K562 (cell line): ENCODE results near the gene ITPKB. TPM values are rescaled to one million over a fixed set of nuclear protein-coding genes. Genes with fewer than 3 reads are reported as not detected.
"Not testable (repeated sequence)": the region's sequence is repeated elsewhere in the genome, so short reads cannot be mapped to it uniquely, and the experiment has no call there.

Source experiments
- ATAC-seq: fragments of 200-7000 bp; cut with Tn5 transposase; 3 replicates; pipeline ENCODE4 v1.9.1; 2020; ENCODE audit warnings: moderate library complexity
- BruUV-seq: library from RNA; stranded (reverse); fragments of 400-500 nt; replicated peaks from 2 replicates; lab custom pipeline; 2021; lab: Mats Ljungman, UMichigan
- CTCF ChIA-PET: fragments of 300-600 bp; formaldehyde crosslinking; extraction: SDS; loops from one replicate; lab custom pipeline; 2021; ENCODE audit warnings: low intra/inter-chr PET ratio; lab: Yijun Ruan, JAX
- POLR2A ChIA-PET: fragments of 300-600, 350-650 bp; sonication (Branson Sonifier 250); formaldehyde crosslinking; extraction: SDS; loops from one replicate; lab custom pipeline; 2021; ENCODE audit warnings: antibody characterized with exemption, inconsistent platforms; lab: Yijun Ruan, JAX
- DNase-seq, 4 experiments: peaks; one replicate each; pipeline versions ENCODE4 v3.0.0 to v3.0.0-alpha.2; 2011 to 2018; ENCODE audit warnings: low spot score in 3 of 4, mixed read lengths in 3 of 4; ENCODE audit errors: extremely low read depth in 1 of 4
- FAIRE-seq: peaks from 2 replicates; lab custom pipeline; 2011; peaks lifted over from hg19 to GRCh38; lab: Jason Lieb, UNC
- H2AFZ ChIP-seq: 2 replicates; pipeline ENCODE4 v1.6.0; 2011; ENCODE audit warnings: low read depth, low read length, control low read depth, inconsistent platforms
- H3K27ac ChIP-seq: fragments of 200-600 bp; 3 replicates; pipeline ENCODE4 v1.8.0; 2011; ENCODE audit warnings: low read depth, mild to moderate bottlenecking, control low read depth, inconsistent platforms, low read length, moderate library complexity, mixed read lengths; ENCODE audit errors: extremely low read depth
- H3K27me3 ChIP-seq, 2 experiments: fragments of 300-600 bp in 1 of 2; 2 replicates in 1 of 2; 3 replicates in 1 of 2; pipeline versions ENCODE4 v1.6.0 to v1.8.0; 2011; ENCODE audit warnings: inconsistent platforms in 2 of 2, low read length in 2 of 2, mild to moderate bottlenecking in 1 of 2, mixed read lengths in 1 of 2, moderate library complexity in 1 of 2; ENCODE audit not compliant: control insufficient read depth in 2 of 2, insufficient read depth in 2 of 2
- H3K36me3 ChIP-seq: fragments of 300-600 bp; 3 replicates; pipeline ENCODE4 v1.8.0; 2011; ENCODE audit warnings: mild to moderate bottlenecking, low read length, inconsistent platforms; ENCODE audit not compliant: control insufficient read depth, insufficient read depth
- H3K4me1 ChIP-seq, 2 experiments: fragments of 200-600 bp in 1 of 2; replicated peaks in 1 of 2; 2 replicates in 1 of 2; 3 replicates in 1 of 2; pipeline versions ENCODE4 v1.5.1 to v1.8.0; 2011; ENCODE audit warnings: inconsistent platforms in 2 of 2, low read length in 2 of 2, mild to moderate bottlenecking in 1 of 2, mixed read lengths in 1 of 2, moderate library complexity in 1 of 2; ENCODE audit not compliant: control insufficient read depth in 2 of 2, insufficient read depth in 2 of 2
- H3K4me2 ChIP-seq: 2 replicates; pipeline ENCODE4 v1.6.1; 2011; ENCODE audit warnings: low read length, control low read depth, inconsistent platforms, mixed read lengths; ENCODE audit not compliant: insufficient read depth
- H3K4me3 ChIP-seq: fragments of 200-600 bp; sonication (generic), shearing (Covaris generic); 2 replicates; pipeline ENCODE4 v1.5.1; 2016; ENCODE audit warnings: control low read depth, inconsistent platforms
- H3K79me2 ChIP-seq: fragments of 200-600 bp; 3 replicates; pipeline ENCODE4 v1.8.0; 2011; ENCODE audit warnings: low read length, inconsistent platforms; ENCODE audit not compliant: control insufficient read depth, insufficient read depth
- H3K9ac ChIP-seq, 2 experiments: 2 replicates each; pipeline versions ENCODE4 v1.6.0 to v1.6.1; 2011; ENCODE audit warnings: low read depth in 2 of 2, low read length in 2 of 2, control low read depth in 1 of 2, inconsistent platforms in 1 of 2, mild to moderate bottlenecking in 1 of 2, mixed read lengths in 1 of 2; ENCODE audit not compliant: insufficient read depth in 1 of 2
- H3K9me1 ChIP-seq: one replicate; pipeline ENCODE4 v1.6.0; 2011; ENCODE audit warnings: inconsistent platforms, mild to moderate bottlenecking, low read length, moderate library complexity; ENCODE audit not compliant: control insufficient read depth, insufficient read depth
- H3K9me3 ChIP-seq: replicated peaks from 2 replicates; pipeline ENCODE4 v1.5.1; 2011; ENCODE audit warnings: low read depth, low read length, inconsistent platforms; ENCODE audit not compliant: control insufficient read depth, insufficient read depth
- H4K20me1 ChIP-seq: replicated peaks from 2 replicates; pipeline ENCODE4 v1.6.1; 2011; ENCODE audit warnings: low read length, inconsistent platforms, mixed read lengths; ENCODE audit not compliant: control insufficient read depth, insufficient read depth
- MTF1 ChIP-seq: fragments of 250-450 bp; sonication (Bioruptor Pico); IDR thresholded peaks from 2 replicates; pipeline ENCODE4 v1.9.0; 2021; ENCODE audit warnings: moderate library complexity, mild to moderate bottlenecking, inconsistent platforms, borderline replicate concordance
- NFE2 ChIP-seq: IDR thresholded peaks from 2 replicates; pipeline ENCODE4 v1.6.1; 2014; ENCODE audit warnings: antibody characterized with exemption, low read depth
- PHB2 ChIP-seq: fragments of 450-650 bp; IDR thresholded peaks from 2 replicates; pipeline ENCODE4 v1.6.1; 2017; ENCODE audit warnings: low read depth
- ZNF280A ChIP-seq: fragments of 450-650 bp; IDR thresholded peaks from 2 replicates; pipeline ENCODE4 v1.6.1; 2018; ENCODE audit warnings: mild to moderate bottlenecking, low read depth; ENCODE audit not compliant: partially characterized antibody
- ZSCAN32 ChIP-seq: fragments of 450-650 bp; formaldehyde crosslinking; IDR thresholded peaks from 2 replicates; pipeline ENCODE4 v1.4.0; 2020; ENCODE audit warnings: mild to moderate bottlenecking, moderate library complexity
- WGBS: fragments of 100-300 bp; shearing (Covaris generic); methylation state at CpG from one replicate; pipeline ENCODE4 v1.1.6; 2016; ENCODE audit warnings: low coverage, mixed read lengths; ENCODE audit not compliant: insufficient coverage; ENCODE audit errors: missing lambda C conversion rate; 5-methylcytosine and 5-hydroxymethylcytosine counted together
- in situ Hi-C: fragments of 300-500 bp; cut with MboI; formaldehyde crosslinking; loops from 4 replicates; pipeline ENCODE4 v1.15.0; 2018; ENCODE audit warnings: inconsistent platforms, mixed read lengths
- intact Hi-C: fragments of 100-400 bp; cut with micrococcal nuclease; formaldehyde crosslinking; loops from 2 replicates; pipeline ENCODE4 v1.14.2; 2022
- polyA plus RNA-seq, 8 experiments: library from polyadenylated mRNA; depleted of rRNA in 4 of 8; stranded (reverse) in 5 of 8; unstranded in 3 of 8; fragments of >200 nt; fragmentation: Nextera tagmentation in 2 of 8; fragmentation: Illumina TruSeq in 1 of 8; extraction: Ambion mirVana in 2 of 8; extraction: Trizol in 1 of 8; gene quantifications; 2 replicates each; pipeline versions ENCODE4 v1.2.1 to v1.2.3, GENCODE V29; 2011 to 2014; ENCODE audit warnings: inconsistent platforms in 1 of 8, missing spikeins in 1 of 8
- total RNA-seq, 7 experiments: library from RNA; depleted of rRNA in 6 of 7; stranded (reverse); fragments of >200 nt in 6 of 7; fragmentation: Illumina TruSeq in 2 of 7; extraction: Trizol in 2 of 7; gene quantifications; 2 replicates each; pipeline versions ENCODE4 v1.2.1 to v1.2.3, GENCODE V29; 2011 to 2021; ENCODE audit warnings: low replicate concordance in 1 of 7
- TF ChIP-seq, protein P1 (sequence below): fragments of 450-650 bp; formaldehyde crosslinking; IDR thresholded peaks from 2 replicates; pipeline ENCODE4 v1.4.0; 2022; ENCODE audit warnings: missing genetic modification characterization
- TF ChIP-seq, protein P2 (sequence below): fragments of 450-650 bp; IDR thresholded peaks from 2 replicates; pipeline ENCODE4 v1.6.1; 2016; ENCODE audit warnings: mild to moderate bottlenecking
- TF ChIP-seq, protein P3 (sequence below): fragments of 450-650 bp; IDR thresholded peaks from 2 replicates; pipeline ENCODE4 v1.6.1; 2017; ENCODE audit warnings: mild to moderate bottlenecking, moderate library complexity

ITPKB gene
- total and polyA plus RNA-seq, 9 of the 15 experiments (the other 6 are each of a cell fraction or from before 2014, with no cell fraction given), result 0.01 to 0.22 TPM; not detected in 7

- TF ChIP-seq, protein P1, sequence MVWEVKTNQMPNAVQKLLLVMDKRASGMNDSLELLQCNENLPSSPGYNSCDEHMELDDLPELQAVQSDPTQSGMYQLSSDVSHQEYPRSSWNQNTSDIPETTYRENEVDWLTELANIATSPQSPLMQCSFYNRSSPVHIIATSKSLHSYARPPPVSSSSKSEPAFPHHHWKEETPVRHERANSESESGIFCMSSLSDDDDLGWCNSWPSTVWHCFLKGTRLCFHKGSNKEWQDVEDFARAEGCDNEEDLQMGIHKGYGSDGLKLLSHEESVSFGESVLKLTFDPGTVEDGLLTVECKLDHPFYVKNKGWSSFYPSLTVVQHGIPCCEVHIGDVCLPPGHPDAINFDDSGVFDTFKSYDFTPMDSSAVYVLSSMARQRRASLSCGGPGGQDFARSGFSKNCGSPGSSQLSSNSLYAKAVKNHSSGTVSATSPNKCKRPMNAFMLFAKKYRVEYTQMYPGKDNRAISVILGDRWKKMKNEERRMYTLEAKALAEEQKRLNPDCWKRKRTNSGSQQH, result no peak
- no peak for TF ChIP-seq MTF1 (CRISPR knock-in tag)
- TF ChIP-seq NFE2, result no peak
- TF ChIP-seq PHB2, result no peak
- no peak for TF ChIP-seq ZSCAN32 (CRISPR knock-in tag)
- TF ChIP-seq, protein P2, sequence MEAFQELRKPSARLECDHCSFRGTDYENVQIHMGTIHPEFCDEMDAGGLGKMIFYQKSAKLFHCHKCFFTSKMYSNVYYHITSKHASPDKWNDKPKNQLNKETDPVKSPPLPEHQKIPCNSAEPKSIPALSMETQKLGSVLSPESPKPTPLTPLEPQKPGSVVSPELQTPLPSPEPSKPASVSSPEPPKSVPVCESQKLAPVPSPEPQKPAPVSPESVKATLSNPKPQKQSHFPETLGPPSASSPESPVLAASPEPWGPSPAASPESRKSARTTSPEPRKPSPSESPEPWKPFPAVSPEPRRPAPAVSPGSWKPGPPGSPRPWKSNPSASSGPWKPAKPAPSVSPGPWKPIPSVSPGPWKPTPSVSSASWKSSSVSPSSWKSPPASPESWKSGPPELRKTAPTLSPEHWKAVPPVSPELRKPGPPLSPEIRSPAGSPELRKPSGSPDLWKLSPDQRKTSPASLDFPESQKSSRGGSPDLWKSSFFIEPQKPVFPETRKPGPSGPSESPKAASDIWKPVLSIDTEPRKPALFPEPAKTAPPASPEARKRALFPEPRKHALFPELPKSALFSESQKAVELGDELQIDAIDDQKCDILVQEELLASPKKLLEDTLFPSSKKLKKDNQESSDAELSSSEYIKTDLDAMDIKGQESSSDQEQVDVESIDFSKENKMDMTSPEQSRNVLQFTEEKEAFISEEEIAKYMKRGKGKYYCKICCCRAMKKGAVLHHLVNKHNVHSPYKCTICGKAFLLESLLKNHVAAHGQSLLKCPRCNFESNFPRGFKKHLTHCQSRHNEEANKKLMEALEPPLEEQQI, result no peak
- TF ChIP-seq, protein P3, sequence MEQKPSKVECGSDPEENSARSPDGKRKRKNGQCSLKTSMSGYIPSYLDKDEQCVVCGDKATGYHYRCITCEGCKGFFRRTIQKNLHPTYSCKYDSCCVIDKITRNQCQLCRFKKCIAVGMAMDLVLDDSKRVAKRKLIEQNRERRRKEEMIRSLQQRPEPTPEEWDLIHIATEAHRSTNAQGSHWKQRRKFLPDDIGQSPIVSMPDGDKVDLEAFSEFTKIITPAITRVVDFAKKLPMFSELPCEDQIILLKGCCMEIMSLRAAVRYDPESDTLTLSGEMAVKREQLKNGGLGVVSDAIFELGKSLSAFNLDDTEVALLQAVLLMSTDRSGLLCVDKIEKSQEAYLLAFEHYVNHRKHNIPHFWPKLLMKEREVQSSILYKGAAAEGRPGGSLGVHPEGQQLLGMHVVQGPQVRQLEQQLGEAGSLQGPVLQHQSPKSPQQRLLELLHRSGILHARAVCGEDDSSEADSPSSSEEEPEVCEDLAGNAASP, result no peak
- no peak for TF ChIP-seq ZNF280A
Observed at GRCh38 chr1:226639631-226640061, 99.4 kb downstream of the ITPKB start (continued).

- not testable (repeated sequence) for H3K4me2 ChIP-seq, H3K9me1 ChIP-seq, DNase-seq, FAIRE-seq, H3K9me3 ChIP-seq, ATAC-seq, H3K36me3 ChIP-seq, BruUV-seq, H2AFZ ChIP-seq, H3K4me3 ChIP-seq, H3K27ac ChIP-seq, H3K79me2 ChIP-seq, H3K9ac ChIP-seq
- intact Hi-C loops (loop anchor here (5.0 kb wide), 1 partner anchor 38 kb away; no protein-coding TSS in a partner anchor), in situ Hi-C loops (loop anchor here (5.0 to 10.0 kb wide), 3 partner anchors 188 to 1316 kb away; no protein-coding TSS in a partner anchor)
- 2% methylated on average over 8 of the region's 8 CpGs for WGBS
- ChIA-PET CTCF (interaction anchor here (0.6 to 0.7 kb wide), 2 partner anchors 190 to 1091 kb away, joined by 3 to 4 read pairs; no protein-coding TSS in a partner anchor), POLR2A (interaction anchor here (0.6 kb wide), 1 partner anchor 15 kb away, joined by 3 read pairs; no protein-coding TSS in a partner anchor)
- peaks cover 8 to 39% of the 10 kb centered on the region in 2 experiments; a peak in 4 of 5 replicates for H3K4me1 ChIP-seq
- H3K27me3 ChIP-seq, result peaks cover 54 to 95% of the 10 kb centered on the region in 2 experiments
- 0 out of 2 replicates have a peak, but pooled peaks cover 12% of the 10 kb centered on the region for H4K20me1 ChIP-seq
Observed at GRCh38 chr1:226639206-226639605, 99.9 kb downstream of the ITPKB start.
